SU-DHL-6 (cell line): ENCODE results near the gene SMIM23.

Source experiments
- CTCF ChIP-seq: fragments of 200-600 bp; sonication (generic); IDR thresholded peaks from one replicate; pipeline ENCODE4 v1.5.1; 2017; ENCODE audit warnings: antibody characterized with exemption, mild to moderate bottlenecking, low read length, moderate library complexity; ENCODE audit not compliant: insufficient read depth, poor library complexity, severe bottlenecking
- EZH2phosphoT487 ChIP-seq: fragments of 200-600 bp; sonication (generic), shearing (Covaris generic); conservative IDR thresholded peaks from 2 replicates; pipeline ENCODE4 v1.6.1; 2018; ENCODE audit warnings: mild to moderate bottlenecking, antibody characterized with exemption, low read length, moderate library complexity, mixed read lengths

DNA sequence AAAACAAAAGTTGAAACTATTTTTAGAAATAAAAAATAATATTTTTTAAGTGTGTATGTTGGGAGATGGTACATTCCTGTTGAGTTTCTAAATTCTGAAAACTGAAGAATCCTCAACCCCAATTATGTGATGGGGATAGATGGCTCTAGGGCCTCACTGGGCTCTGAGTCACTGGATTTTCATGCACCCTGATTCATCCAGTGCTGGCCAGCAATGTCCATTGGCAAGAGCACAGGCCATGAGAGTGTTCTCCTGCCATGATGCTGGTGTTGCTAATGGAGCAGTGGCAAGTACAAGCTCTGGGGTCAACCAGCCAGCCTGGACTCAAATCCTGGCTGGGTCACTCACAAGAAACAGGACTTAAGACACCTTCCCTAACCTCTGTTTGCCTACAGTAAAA is 23.3 kb downstream of the SMIM23 start:
- no peak for TF ChIP-seq CTCF
- TF ChIP-seq EZH2phosphoT487: no peak
